Osteoblast (primary cell): ENCODE measurements around the gene PSMG4. TPM values are rescaled to one million over a fixed set of nuclear protein-coding genes. Genes with fewer than 3 reads are reported as not detected.

Source experiments
- DNase-seq: peaks from one replicate; pipeline ENCODE4 v3.0.0; 2011; ENCODE audit warnings: low spot score, mixed read lengths; ENCODE audit not compliant: insufficient read length; ENCODE audit errors: missing footprints
- H2AFZ ChIP-seq: 2 replicates; pipeline ENCODE4 v1.6.0; 2011; ENCODE audit warnings: mild to moderate bottlenecking, low read length
- H3K27ac ChIP-seq: 2 replicates; pipeline ENCODE4 v1.5.1; 2011; ENCODE audit warnings: mild to moderate bottlenecking, low read depth, low read length, moderate library complexity
- H3K27me3 ChIP-seq: 2 replicates; pipeline ENCODE4 v1.6.0; 2012; ENCODE audit warnings: mild to moderate bottlenecking, control low read depth, inconsistent platforms, low read length, moderate library complexity; ENCODE audit not compliant: insufficient read depth
- H3K36me3 ChIP-seq: 2 replicates; pipeline ENCODE4 v1.5.1; 2011; ENCODE audit warnings: mild to moderate bottlenecking, low read length, control low read depth, moderate library complexity; ENCODE audit not compliant: insufficient read depth
- H3K4me1 ChIP-seq: 2 replicates; pipeline ENCODE4 v1.5.1; 2011; ENCODE audit warnings: mild to moderate bottlenecking, low read length, control low read depth, moderate library complexity; ENCODE audit not compliant: insufficient read depth
- H3K4me2 ChIP-seq: 2 replicates; pipeline ENCODE4 v1.6.0; 2011; ENCODE audit warnings: mild to moderate bottlenecking, low read length; ENCODE audit not compliant: insufficient read depth
- H3K4me3 ChIP-seq: fragments of 200-600 bp; sonication (generic); 3 replicates; pipeline ENCODE4 v1.5.1; 2012; ENCODE audit warnings: mild to moderate bottlenecking, low read length, inconsistent platforms; ENCODE audit not compliant: insufficient read depth
- H3K79me2 ChIP-seq: 2 replicates; pipeline ENCODE4 v1.6.0; 2012; ENCODE audit warnings: mild to moderate bottlenecking, low read length, control low read depth, inconsistent platforms; ENCODE audit not compliant: insufficient read depth
- H3K9me3 ChIP-seq: 2 replicates; pipeline ENCODE4 v1.5.1; 2011; ENCODE audit warnings: low read depth, low read length, control low read depth
- H4K20me1 ChIP-seq: 2 replicates; pipeline ENCODE4 v1.6.0; 2012; ENCODE audit warnings: mild to moderate bottlenecking, low read length, control low read depth; ENCODE audit not compliant: insufficient read depth
- CTCF ChIP-seq: IDR thresholded peaks from 2 replicates; pipeline ENCODE4 v1.5.1; 2011; ENCODE audit warnings: mild to moderate bottlenecking, low read depth, low read length, moderate library complexity; ENCODE audit errors: extremely low read depth
- total RNA-seq: library from RNA; depleted of rRNA; stranded (reverse); fragments of >200 nt; gene quantifications from 2 replicates; pipeline ENCODE4 v1.2.3, GENCODE V29; 2012

PSMG4 gene
- total RNA-seq, 1 donor = 24.6 TPM

GRCh38 chr6:3261518-3261820 is 2.7 kb downstream of the PSMG4 start:
- no peak overlapping the region for H3K4me3 ChIP-seq
- no peak for TF ChIP-seq CTCF
- H3K4me1 ChIP-seq = peaks cover 19% of the 10 kb centered on the region
- no peak overlapping the region for H2AFZ ChIP-seq
- peak; percentile 46 for DNase-seq
- no peak overlapping the region for H3K4me2 ChIP-seq
- no peaks in the 10 kb centered on the region for H3K9me3 ChIP-seq
- peaks cover 18% of the 10 kb centered on the region for H4K20me1 ChIP-seq
- H3K79me2 ChIP-seq = peaks cover 69% of the 10 kb centered on the region
- H3K27me3 ChIP-seq = peaks cover 3% of the 10 kb centered on the region
- peaks cover 19% of the 10 kb centered on the region for H3K36me3 ChIP-seq
- no peak overlapping the region for H3K27ac ChIP-seq

- no peaks in the 10 kb centered on the region for H3K9me3 ChIP-seq
- H3K4me1 ChIP-seq = peaks cover 19% of the 10 kb centered on the region
- H3K27me3 ChIP-seq = peaks cover 3% of the 10 kb centered on the region
- peaks cover 18% of the 10 kb centered on the region for H4K20me1 ChIP-seq
- no peak overlapping the region for H2AFZ ChIP-seq
- H3K4me2 ChIP-seq = no peak overlapping the region
- peaks cover 19% of the 10 kb centered on the region for H3K36me3 ChIP-seq
- peak; percentile 26 for DNase-seq
- no peak overlapping the region for H3K4me3 ChIP-seq
- H3K79me2 ChIP-seq = peaks cover 69% of the 10 kb centered on the region
- no peak for TF ChIP-seq CTCF
- H3K27ac ChIP-seq = no peak overlapping the region
These were observed 3.2 kb downstream of the PSMG4 start for GRCh38 chr6:3261921-3262320.

- Histone ChIP-seq H3K4me1 (peaks cover 18% of the 10 kb centered on the region), H4K20me1 (peaks cover 18% of the 10 kb centered on the region), H3K4me2 (no peak overlapping the region), H3K79me2 (peaks cover 69% of the 10 kb centered on the region), H3K9me3 (no peaks in the 10 kb centered on the region), H3K4me3 (no peak overlapping the region), H3K27me3 (no peaks in the 10 kb centered on the region), H3K36me3 (peaks cover 28% of the 10 kb centered on the region), H2AFZ (no peak overlapping the region), H3K27ac (no peak overlapping the region)
- peak; percentile 47 for DNase-seq
- no peak for TF ChIP-seq CTCF
These were observed 4.3 kb downstream of the PSMG4 start for GRCh38 chr6:3263096-3263495.

- H4K20me1 ChIP-seq = peaks cover 22% of the 10 kb centered on the region
- H3K4me1 ChIP-seq = peaks cover 14% of the 10 kb centered on the region
- H3K27ac ChIP-seq = no peak overlapping the region
- no peaks in the 10 kb centered on the region for H3K27me3 ChIP-seq
- DNase-seq = peak; percentile 44
- no peak overlapping the region for H3K4me3 ChIP-seq
- H3K36me3 ChIP-seq = peaks cover 33% of the 10 kb centered on the region
- no peak overlapping the region for H2AFZ ChIP-seq
- peaks cover 66% of the 10 kb centered on the region for H3K79me2 ChIP-seq
- H3K4me2 ChIP-seq = no peak overlapping the region
- no peak for TF ChIP-seq CTCF
- H3K9me3 ChIP-seq = no peaks in the 10 kb centered on the region
These were observed 5.6 kb downstream of the PSMG4 start for GRCh38 chr6:3264356-3264755.
